GM23248 (cell line): ENCODE data around the gene PRKCQ.

Source experiments
- EZH2 ChIP-seq: fragments of 200-600 bp; sonication (generic); IDR thresholded peaks from 2 replicates; pipeline ENCODE4 v1.6.1; 2018; ENCODE audit warnings: antibody characterized with exemption, mild to moderate bottlenecking; ENCODE audit not compliant: insufficient read depth, poor library complexity, severe bottlenecking
- EZH2phosphoT487 ChIP-seq: fragments of 200-600 bp; sonication (generic); IDR thresholded peaks from 2 replicates; pipeline ENCODE4 v1.6.1; 2018; ENCODE audit warnings: antibody characterized with exemption, moderate library complexity, mild to moderate bottlenecking, low read depth; ENCODE audit not compliant: insufficient read depth

DNA sequence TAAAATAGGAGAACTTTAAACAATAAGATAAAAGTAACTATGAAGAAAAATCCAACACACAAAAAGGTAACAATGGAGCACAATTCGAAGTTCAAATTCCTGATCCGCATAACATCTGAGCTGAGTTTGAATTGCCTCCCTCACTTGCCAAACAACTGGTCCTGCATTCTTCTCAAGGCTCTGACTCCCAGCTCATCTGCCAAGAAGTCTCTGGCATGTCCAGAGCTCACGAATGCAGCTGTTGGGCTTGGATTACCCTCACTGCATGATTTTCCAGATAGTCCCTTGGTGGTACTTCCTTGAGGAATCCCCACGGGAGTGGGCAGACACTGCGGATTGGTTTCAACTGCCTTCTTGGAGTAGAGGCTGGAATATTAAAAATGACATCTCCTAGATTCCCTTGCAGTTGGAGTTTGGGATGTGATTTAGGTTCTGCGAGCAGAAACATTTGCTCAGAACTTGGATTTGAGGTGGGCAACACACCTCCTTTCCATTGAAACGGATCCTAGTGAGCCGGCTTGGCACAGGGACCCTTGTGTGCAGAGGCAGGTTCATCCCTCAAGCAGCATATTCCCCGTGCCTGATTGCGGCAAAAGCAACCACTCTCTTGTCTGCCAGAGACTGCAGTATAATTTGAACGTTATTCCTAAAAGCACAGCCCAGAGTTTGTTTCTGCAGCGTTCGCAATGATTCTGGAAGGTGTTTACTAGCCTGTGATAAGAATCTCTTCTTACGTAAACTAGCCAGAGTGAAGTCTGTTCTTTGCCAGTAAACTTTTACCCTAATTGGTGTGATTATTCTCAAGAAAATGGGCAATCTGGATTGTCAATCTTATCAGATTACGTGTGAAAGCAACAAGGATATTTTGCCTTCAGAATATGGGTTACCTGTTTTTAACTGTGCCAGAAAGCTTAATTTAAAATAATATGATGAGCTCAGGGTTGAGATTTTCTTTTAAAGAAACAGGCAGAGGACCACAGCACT is 23.4 kb upstream of the PRKCQ start:
- TF ChIP-seq EZH2 (no peak), EZH2phosphoT487 (no peak)
